Stimulated activated CD8-positive, alpha-beta memory T cell treated with anti-CD3 and anti-CD28 coated beads, Interleukin-12 subunit alpha, Interleukin-12 subunit beta, amount 100 ng/mL, for 4 hours (primary cell): ENCODE results near the gene CSMD2.

ENCODE experiments used
- DNase-seq: peaks from one replicate; pipeline ENCODE4 v3.0.0-alpha.2; 2020; ENCODE audit warnings: low read depth

The CSMD2 gene

GRCh38 chr1:33852711-33853110 lies 312.3 kb downstream of the CSMD2 start:
- DNase-seq = no peak

GRCh38 chr1:33850481-33850880 lies 314.5 kb downstream of the CSMD2 start:
- no peak for DNase-seq

GRCh38 chr1:33849211-33849610 lies 315.8 kb downstream of the CSMD2 start:
- DNase-seq = no peak

- no peak for DNase-seq
Measured at GRCh38 chr1:33848205-33848937, 316.7 kb downstream of the CSMD2 start.

GRCh38 chr1:33846861-33847260 lies 318.2 kb downstream of the CSMD2 start:
- no peak for DNase-seq

- DNase-seq = no peak
Measured at GRCh38 chr1:33844166-33844565, 320.9 kb downstream of the CSMD2 start.

GRCh38 chr1:33842348-33842747 lies 322.7 kb downstream of the CSMD2 start:
- no peak for DNase-seq

- no peak for DNase-seq
Measured at GRCh38 chr1:33841494-33841893, 323.5 kb downstream of the CSMD2 start.

- no peak for DNase-seq
Measured at GRCh38 chr1:33837635-33838034, 327.4 kb downstream of the CSMD2 start.

- no peak for DNase-seq
Measured at GRCh38 chr1:33836911-33837310, 328.1 kb downstream of the CSMD2 start.

GRCh38 chr1:33828654-33829053 lies 336.4 kb downstream of the CSMD2 start:
- no peak for DNase-seq

GRCh38 chr1:33828059-33828458 lies 337.0 kb downstream of the CSMD2 start:
- DNase-seq = no peak

GRCh38 chr1:33826711-33827110 lies 338.3 kb downstream of the CSMD2 start:
- DNase-seq = no peak

GRCh38 chr1:33826311-33826710 lies 338.7 kb downstream of the CSMD2 start:
- no peak for DNase-seq

GRCh38 chr1:33825506-33825905 lies 339.5 kb downstream of the CSMD2 start:
- no peak for DNase-seq

GRCh38 chr1:33824971-33825370 lies 340.1 kb downstream of the CSMD2 start:
- DNase-seq = no peak

- no peak for DNase-seq
Measured at GRCh38 chr1:33824321-33824720, 340.7 kb downstream of the CSMD2 start.

- no peak for DNase-seq
Measured at GRCh38 chr1:33823830-33824229, 341.2 kb downstream of the CSMD2 start.

- DNase-seq = no peak
Measured at GRCh38 chr1:33823401-33823800, 341.6 kb downstream of the CSMD2 start.

GRCh38 chr1:33822396-33822795 lies 342.6 kb downstream of the CSMD2 start:
- no peak for DNase-seq

GRCh38 chr1:33821291-33821690 lies 343.7 kb downstream of the CSMD2 start:
- no peak for DNase-seq

GRCh38 chr1:33820804-33821203 lies 344.2 kb downstream of the CSMD2 start:
- no peak for DNase-seq

- no peak for DNase-seq
Measured at GRCh38 chr1:33819913-33820311, 345.1 kb downstream of the CSMD2 start.

GRCh38 chr1:33819290-33819912 lies 345.6 kb downstream of the CSMD2 start:
- no peak for DNase-seq
